Gastroesophageal sphincter (tissue), 3 donors: ENCODE results near the gene DFFB.

Source experiments
- CTCF ChIP-seq, 4 experiments: fragments of 200-600 bp in 2 of 4; fragments of 450-650 bp in 2 of 4; sonication (generic) in 1 of 4; IDR thresholded peaks; one replicate each; pipeline ENCODE4 v1.5.1; 2017 to 2019; ENCODE audit warnings: antibody characterized with exemption in 4 of 4, mild to moderate bottlenecking in 2 of 4, moderate library complexity in 2 of 4
- EP300 ChIP-seq: sonication (generic); formaldehyde crosslinking; IDR thresholded peaks from one replicate; pipeline ENCODE4 v1.6.1; 2017; ENCODE audit warnings: antibody characterized with exemption, mild to moderate bottlenecking
- POLR2A ChIP-seq, 2 donors: fragments of 450-650 bp; IDR thresholded peaks; one replicate each; pipeline ENCODE4 v1.6.1; 2017; ENCODE audit warnings: antibody characterized with exemption in 2 of 2, mild to moderate bottlenecking in 2 of 2, moderate library complexity in 1 of 2
- POLR2AphosphoS5 ChIP-seq: sonication (generic); formaldehyde crosslinking; IDR thresholded peaks from one replicate; pipeline ENCODE4 v1.6.1; 2017; ENCODE audit warnings: antibody characterized with exemption

GRCh38 chr1:3841491-3841890 is 15.8 kb upstream of the DFFB start:
- TF ChIP-seq CTCF (IDR thresholded peaks at IDR 0.05): no peak
- TF ChIP-seq POLR2A (IDR thresholded peaks at IDR 0.05): no peak
- TF ChIP-seq EP300: no peak
- no peak for TF ChIP-seq POLR2AphosphoS5
